Measurements from ENCODE around the gene CCDC66. TPM values are rescaled to one million over a fixed set of nuclear protein-coding genes. Genes with fewer than 3 reads are reported as not detected.

CCDC66 gene
- total RNA-seq, 1 experiment from 2014 or later: 23.0 TPM

GRCh38 chr3:56519641-56520040 is 37.3 kb upstream of the CCDC66 start (continued):
- no peak for TF ChIP-seq TCF7 (CRISPR knock-in tag; IDR thresholded peaks at IDR 0.05; ENCODE audit: low read depth)
- TF ChIP-seq SOX15 (CRISPR knock-in tag; IDR thresholded peaks at IDR 0.05): no peak
- TF ChIP-seq E2F1 (CRISPR knock-in tag; IDR thresholded peaks at IDR 0.05): no peak
- TF ChIP-seq, protein P1, sequence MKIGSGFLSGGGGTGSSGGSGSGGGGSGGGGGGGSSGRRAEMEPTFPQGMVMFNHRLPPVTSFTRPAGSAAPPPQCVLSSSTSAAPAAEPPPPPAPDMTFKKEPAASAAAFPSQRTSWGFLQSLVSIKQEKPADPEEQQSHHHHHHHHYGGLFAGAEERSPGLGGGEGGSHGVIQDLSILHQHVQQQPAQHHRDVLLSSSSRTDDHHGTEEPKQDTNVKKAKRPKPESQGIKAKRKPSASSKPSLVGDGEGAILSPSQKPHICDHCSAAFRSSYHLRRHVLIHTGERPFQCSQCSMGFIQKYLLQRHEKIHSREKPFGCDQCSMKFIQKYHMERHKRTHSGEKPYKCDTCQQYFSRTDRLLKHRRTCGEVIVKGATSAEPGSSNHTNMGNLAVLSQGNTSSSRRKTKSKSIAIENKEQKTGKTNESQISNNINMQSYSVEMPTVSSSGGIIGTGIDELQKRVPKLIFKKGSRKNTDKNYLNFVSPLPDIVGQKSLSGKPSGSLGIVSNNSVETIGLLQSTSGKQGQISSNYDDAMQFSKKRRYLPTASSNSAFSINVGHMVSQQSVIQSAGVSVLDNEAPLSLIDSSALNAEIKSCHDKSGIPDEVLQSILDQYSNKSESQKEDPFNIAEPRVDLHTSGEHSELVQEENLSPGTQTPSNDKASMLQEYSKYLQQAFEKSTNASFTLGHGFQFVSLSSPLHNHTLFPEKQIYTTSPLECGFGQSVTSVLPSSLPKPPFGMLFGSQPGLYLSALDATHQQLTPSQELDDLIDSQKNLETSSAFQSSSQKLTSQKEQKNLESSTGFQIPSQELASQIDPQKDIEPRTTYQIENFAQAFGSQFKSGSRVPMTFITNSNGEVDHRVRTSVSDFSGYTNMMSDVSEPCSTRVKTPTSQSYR (CRISPR knock-in tag; IDR thresholded peaks at IDR 0.05): no peak
- TF ChIP-seq JUN (CRISPR knock-in tag; IDR thresholded peaks at IDR 0.05): no peak
- TF ChIP-seq, protein P2, sequence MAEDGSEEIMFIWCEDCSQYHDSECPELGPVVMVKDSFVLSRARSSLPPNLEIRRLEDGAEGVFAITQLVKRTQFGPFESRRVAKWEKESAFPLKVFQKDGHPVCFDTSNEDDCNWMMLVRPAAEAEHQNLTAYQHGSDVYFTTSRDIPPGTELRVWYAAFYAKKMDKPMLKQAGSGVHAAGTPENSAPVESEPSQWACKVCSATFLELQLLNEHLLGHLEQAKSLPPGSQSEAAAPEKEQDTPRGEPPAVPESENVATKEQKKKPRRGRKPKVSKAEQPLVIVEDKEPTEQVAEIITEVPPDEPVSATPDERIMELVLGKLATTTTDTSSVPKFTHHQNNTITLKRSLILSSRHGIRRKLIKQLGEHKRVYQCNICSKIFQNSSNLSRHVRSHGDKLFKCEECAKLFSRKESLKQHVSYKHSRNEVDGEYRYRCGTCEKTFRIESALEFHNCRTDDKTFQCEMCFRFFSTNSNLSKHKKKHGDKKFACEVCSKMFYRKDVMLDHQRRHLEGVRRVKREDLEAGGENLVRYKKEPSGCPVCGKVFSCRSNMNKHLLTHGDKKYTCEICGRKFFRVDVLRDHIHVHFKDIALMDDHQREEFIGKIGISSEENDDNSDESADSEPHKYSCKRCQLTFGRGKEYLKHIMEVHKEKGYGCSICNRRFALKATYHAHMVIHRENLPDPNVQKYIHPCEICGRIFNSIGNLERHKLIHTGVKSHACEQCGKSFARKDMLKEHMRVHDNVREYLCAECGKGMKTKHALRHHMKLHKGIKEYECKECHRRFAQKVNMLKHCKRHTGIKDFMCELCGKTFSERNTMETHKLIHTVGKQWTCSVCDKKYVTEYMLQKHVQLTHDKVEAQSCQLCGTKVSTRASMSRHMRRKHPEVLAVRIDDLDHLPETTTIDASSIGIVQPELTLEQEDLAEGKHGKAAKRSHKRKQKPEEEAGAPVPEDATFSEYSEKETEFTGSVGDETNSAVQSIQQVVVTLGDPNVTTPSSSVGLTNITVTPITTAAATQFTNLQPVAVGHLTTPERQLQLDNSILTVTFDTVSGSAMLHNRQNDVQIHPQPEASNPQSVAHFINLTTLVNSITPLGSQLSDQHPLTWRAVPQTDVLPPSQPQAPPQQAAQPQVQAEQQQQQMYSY (CRISPR knock-in tag; IDR thresholded peaks at IDR 0.05): no peak

GRCh38 chr3:56522374-56522773 is 34.6 kb upstream of the CCDC66 start:
- DNase-seq (ENCODE audit: low spot score) (no peak), ATAC-seq (peak; percentile 72)
- H3K27ac Mint-ChIP-seq: no peak overlapping the region
- peaks cover 24% of the 10 kb centered on the region for H3K4me1 Mint-ChIP-seq
- H3K27me3 Mint-ChIP-seq (ENCODE audit: low read depth): no peaks in the 10 kb centered on the region; the same call in 1 of the 2 replicates
- ChIA-PET POLR2A (no interaction called here), CTCF (interaction anchor here (0.6 to 1.6 kb wide), 3 partner anchors 28 to 182 kb away, joined by 3 to 7 read pairs (median 4); no protein-coding TSS in a partner anchor)
- H3K9me3 Mint-ChIP-seq: no peaks in the 10 kb centered on the region
- TF ChIP-seq TEAD4 (CRISPR knock-in tag; IDR thresholded peaks at IDR 0.05) (no peak), ATF3 (CRISPR knock-in tag; conservative IDR thresholded peaks at IDR 0.05) (no peak), PRRX2 (CRISPR knock-in tag; IDR thresholded peaks at IDR 0.05) (no peak), ZNF232 (CRISPR knock-in tag; IDR thresholded peaks at IDR 0.05) (no peak), ZBTB21 (CRISPR knock-in tag; IDR thresholded peaks at IDR 0.05; ENCODE audit: borderline replicate concordance) (no peak), ZNF263 (CRISPR knock-in tag; IDR thresholded peaks at IDR 0.05; ENCODE audit: low read depth) (no peak), TP53 (CRISPR knock-in tag; IDR thresholded peaks at IDR 0.05) (no peak), SOX15 (CRISPR knock-in tag; IDR thresholded peaks at IDR 0.05) (no peak), STAT6 (CRISPR knock-in tag; conservative IDR thresholded peaks at IDR 0.05; ENCODE audit: low read depth) (no peak), EMX1 (CRISPR knock-in tag; IDR thresholded peaks at IDR 0.05) (no peak)
- TF ChIP-seq, protein P3, sequence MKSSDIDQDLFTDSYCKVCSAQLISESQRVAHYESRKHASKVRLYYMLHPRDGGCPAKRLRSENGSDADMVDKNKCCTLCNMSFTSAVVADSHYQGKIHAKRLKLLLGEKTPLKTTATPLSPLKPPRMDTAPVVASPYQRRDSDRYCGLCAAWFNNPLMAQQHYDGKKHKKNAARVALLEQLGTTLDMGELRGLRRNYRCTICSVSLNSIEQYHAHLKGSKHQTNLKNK (CRISPR knock-in tag; IDR thresholded peaks at IDR 0.05): no peak
- TF ChIP-seq, protein P4, sequence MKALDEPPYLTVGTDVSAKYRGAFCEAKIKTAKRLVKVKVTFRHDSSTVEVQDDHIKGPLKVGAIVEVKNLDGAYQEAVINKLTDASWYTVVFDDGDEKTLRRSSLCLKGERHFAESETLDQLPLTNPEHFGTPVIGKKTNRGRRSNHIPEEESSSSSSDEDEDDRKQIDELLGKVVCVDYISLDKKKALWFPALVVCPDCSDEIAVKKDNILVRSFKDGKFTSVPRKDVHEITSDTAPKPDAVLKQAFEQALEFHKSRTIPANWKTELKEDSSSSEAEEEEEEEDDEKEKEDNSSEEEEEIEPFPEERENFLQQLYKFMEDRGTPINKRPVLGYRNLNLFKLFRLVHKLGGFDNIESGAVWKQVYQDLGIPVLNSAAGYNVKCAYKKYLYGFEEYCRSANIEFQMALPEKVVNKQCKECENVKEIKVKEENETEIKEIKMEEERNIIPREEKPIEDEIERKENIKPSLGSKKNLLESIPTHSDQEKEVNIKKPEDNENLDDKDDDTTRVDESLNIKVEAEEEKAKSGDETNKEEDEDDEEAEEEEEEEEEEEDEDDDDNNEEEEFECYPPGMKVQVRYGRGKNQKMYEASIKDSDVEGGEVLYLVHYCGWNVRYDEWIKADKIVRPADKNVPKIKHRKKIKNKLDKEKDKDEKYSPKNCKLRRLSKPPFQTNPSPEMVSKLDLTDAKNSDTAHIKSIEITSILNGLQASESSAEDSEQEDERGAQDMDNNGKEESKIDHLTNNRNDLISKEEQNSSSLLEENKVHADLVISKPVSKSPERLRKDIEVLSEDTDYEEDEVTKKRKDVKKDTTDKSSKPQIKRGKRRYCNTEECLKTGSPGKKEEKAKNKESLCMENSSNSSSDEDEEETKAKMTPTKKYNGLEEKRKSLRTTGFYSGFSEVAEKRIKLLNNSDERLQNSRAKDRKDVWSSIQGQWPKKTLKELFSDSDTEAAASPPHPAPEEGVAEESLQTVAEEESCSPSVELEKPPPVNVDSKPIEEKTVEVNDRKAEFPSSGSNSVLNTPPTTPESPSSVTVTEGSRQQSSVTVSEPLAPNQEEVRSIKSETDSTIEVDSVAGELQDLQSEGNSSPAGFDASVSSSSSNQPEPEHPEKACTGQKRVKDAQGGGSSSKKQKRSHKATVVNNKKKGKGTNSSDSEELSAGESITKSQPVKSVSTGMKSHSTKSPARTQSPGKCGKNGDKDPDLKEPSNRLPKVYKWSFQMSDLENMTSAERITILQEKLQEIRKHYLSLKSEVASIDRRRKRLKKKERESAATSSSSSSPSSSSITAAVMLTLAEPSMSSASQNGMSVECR (CRISPR knock-in tag; IDR thresholded peaks at IDR 0.05; ENCODE audit: borderline replicate concordance): no peak
- TF ChIP-seq, protein P5, sequence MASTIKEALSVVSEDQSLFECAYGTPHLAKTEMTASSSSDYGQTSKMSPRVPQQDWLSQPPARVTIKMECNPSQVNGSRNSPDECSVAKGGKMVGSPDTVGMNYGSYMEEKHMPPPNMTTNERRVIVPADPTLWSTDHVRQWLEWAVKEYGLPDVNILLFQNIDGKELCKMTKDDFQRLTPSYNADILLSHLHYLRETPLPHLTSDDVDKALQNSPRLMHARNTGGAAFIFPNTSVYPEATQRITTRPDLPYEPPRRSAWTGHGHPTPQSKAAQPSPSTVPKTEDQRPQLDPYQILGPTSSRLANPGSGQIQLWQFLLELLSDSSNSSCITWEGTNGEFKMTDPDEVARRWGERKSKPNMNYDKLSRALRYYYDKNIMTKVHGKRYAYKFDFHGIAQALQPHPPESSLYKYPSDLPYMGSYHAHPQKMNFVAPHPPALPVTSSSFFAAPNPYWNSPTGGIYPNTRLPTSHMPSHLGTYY (CRISPR knock-in tag; IDR thresholded peaks at IDR 0.05): no peak
- no peaks in the 10 kb centered on the region for H3K36me3 Mint-ChIP-seq
- no peak overlapping the region for H3K4me3 Mint-ChIP-seq

Measured in WTC11 (cell line).